Measurements from ENCODE around the gene ELL.

GRCh38 chr19:18440415-18440877 is 81.4 kb downstream of the ELL start:
- TF ChIP-seq ZNF274 (IDR thresholded peaks at IDR 0.05; ENCODE audit: low read depth, low read length) (no peak), YY1 (IDR thresholded peaks at IDR 0.05; ENCODE audit: insufficient read depth, insufficient read length) (no peak)
